Measurements from ENCODE around the gene MZT1. TPM values are rescaled to one million over a fixed set of nuclear protein-coding genes. Genes with fewer than 3 reads are reported as not detected.
"Not testable (repeated sequence)": the region's sequence is repeated elsewhere in the genome, so short reads cannot be mapped to it uniquely, and the experiment has no call there.

MZT1 gene
- total RNA-seq, 4 donors from 2014 or later = 3.9 to 11.2 (median 7.3) TPM

DNA sequence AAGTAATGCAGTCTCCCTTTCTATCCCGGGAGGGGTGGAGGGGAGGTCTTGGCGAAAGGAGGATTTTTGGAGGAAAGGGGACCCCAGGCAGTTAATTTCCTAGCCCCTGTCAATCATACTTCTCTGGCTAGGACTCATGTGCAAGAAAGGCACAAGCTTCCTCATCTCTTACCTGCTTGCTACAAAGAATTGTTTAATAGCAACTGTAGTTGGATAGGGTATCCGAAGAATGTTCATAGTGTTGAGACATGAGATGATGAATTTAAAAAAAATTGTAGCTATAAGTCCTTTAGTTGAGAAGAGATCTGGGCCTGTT lies 819 bp upstream of the MZT1 start:
- no peaks in the 10 kb centered on the region for H3K27me3 ChIP-seq
- H3K36me3 ChIP-seq = no peaks in the 10 kb centered on the region
- intact Hi-C loops (cut with DNase I) = no loop called here
- no peak for DNase-seq
- peaks cover 4 to 5% of the 10 kb centered on the region in 2 donors for H3K4me1 ChIP-seq
- no peak overlapping the region for H3K27ac ChIP-seq
- WGBS, 2 donors = 6 to 8% methylated on average over 3 of the region's 3 CpGs
- H3K4me3 ChIP-seq (replicated peaks in 1 of 3) = peak overlapping the region; percentile 25 to 81 (median 76)
- H3K9me3 ChIP-seq = no peaks in the 10 kb centered on the region
- no peak for TF ChIP-seq POLR2A (IDR thresholded peaks at IDR 0.05)
- TF ChIP-seq, protein P1, sequence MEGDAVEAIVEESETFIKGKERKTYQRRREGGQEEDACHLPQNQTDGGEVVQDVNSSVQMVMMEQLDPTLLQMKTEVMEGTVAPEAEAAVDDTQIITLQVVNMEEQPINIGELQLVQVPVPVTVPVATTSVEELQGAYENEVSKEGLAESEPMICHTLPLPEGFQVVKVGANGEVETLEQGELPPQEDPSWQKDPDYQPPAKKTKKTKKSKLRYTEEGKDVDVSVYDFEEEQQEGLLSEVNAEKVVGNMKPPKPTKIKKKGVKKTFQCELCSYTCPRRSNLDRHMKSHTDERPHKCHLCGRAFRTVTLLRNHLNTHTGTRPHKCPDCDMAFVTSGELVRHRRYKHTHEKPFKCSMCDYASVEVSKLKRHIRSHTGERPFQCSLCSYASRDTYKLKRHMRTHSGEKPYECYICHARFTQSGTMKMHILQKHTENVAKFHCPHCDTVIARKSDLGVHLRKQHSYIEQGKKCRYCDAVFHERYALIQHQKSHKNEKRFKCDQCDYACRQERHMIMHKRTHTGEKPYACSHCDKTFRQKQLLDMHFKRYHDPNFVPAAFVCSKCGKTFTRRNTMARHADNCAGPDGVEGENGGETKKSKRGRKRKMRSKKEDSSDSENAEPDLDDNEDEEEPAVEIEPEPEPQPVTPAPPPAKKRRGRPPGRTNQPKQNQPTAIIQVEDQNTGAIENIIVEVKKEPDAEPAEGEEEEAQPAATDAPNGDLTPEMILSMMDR (IDR thresholded peaks at IDR 0.05) = no peak

DNA sequence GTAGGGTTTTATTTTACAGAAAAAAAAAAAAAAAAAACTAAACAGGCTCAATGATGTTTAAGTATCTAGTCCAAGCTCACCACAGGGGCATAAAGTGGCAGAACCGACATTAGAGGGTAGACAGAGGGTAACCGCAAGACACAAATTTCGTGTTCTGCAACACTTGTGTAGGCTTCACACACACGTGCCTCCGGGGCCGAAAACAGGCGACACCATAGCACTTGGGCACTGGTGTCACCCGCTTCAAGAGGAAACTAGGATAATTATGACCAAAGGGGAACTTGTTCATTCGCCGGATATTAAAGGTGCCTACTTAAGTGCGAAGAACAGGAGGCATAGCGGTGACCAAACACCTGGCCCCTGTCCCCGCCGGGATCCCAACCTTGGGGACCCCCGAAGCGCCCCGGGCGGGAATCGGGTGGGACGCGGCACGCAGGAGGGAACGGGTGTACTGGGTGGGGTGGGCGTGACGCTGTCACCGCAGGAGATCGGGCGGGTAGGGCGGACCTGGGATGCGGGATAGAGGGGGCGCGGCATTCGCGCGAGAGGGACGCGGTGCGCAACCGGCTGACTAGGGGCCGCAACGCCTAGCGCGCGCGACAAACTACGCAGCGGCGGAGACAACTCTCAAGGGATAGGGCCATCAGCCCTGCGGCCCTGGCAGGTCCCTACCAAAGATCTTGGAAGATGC lies 558 bp downstream of the MZT1 start:
- DNase-seq = peak; percentile 23 to 50
- H3K36me3 ChIP-seq = no peaks in the 10 kb centered on the region
- H3K27ac ChIP-seq = no peak overlapping the region
- H3K9me3 ChIP-seq = no peaks in the 10 kb centered on the region
- intact Hi-C loops (cut with DNase I) = no loop called here
- H3K4me1 ChIP-seq = peaks cover 4 to 5% of the 10 kb centered on the region in 2 donors
- TF ChIP-seq POLR2A (IDR thresholded peaks at IDR 0.05) = no peak
- H3K27me3 ChIP-seq = no peaks in the 10 kb centered on the region
- peak overlapping the region; percentile 25 to 76 (median 76) for H3K4me3 ChIP-seq (replicated peaks in 1 of 3)
- WGBS, 2 donors = 1 to 3% methylated on average over 15 to 41 of the region's 49 CpGs

DNA sequence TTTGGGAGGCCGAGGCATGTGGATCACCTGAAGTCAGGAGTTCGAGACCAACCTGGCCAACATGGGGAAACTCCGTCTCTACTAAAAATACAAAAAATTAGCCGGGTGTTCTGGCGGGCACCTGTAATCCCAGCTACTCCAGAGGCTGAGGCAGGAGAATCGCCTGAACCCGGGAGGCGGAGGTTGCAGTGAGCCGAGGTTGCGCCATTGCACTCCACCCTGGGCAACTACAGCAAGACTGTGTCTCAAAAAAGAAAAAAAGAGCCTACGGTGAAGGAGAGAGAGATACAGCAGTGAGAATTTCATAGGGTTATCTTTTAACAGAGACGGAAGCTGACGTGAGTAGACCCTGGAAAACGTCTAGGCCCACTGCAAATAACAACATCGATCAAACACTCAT lies 1.2 kb downstream of the MZT1 start:
- H3K4me3 ChIP-seq (replicated peaks in 1 of 3); H3K27ac ChIP-seq; DNase-seq; H3K9me3 ChIP-seq; H3K4me1 ChIP-seq; H3K27me3 ChIP-seq; H3K36me3 ChIP-seq; intact Hi-C loops (cut with DNase I): not testable (repeated sequence)
- 91 to 93% methylated on average over 15 of the region's 15 CpGs for WGBS, 2 donors

DNA sequence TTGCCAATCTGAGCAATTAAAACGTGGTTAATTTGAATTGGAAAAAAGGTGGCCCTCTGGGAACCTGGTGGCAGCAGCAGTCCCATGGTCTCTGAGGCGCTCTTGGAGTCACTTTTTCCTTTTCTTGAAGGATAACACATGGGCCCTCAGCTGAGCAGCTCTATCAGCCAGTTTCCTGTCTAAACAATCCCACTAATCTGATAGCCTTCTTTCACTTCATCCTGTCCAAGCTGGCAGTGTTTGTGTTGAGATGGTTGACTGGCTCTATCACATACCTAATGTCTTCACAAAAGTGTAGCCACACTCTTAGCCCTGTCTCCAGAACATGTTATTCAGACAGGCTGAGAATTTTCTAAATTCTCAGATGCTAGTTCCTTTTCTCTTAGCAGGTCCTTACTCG lies 10.7 kb downstream of the MZT1 start:
- TF ChIP-seq POLR2A (IDR thresholded peaks at IDR 0.05) = no peak
- TF ChIP-seq, protein P1 (IDR thresholded peaks at IDR 0.05) = no peak
- 41 to 54% methylated on average over 3 of the region's 3 CpGs for WGBS, 2 donors
- H3K27ac ChIP-seq = no peak overlapping the region
- intact Hi-C loops (cut with DNase I) = no loop called here
- no peaks in the 10 kb centered on the region for H3K36me3 ChIP-seq
- H3K27me3 ChIP-seq = no peaks in the 10 kb centered on the region
- no peak overlapping the region for H3K4me3 ChIP-seq (replicated peaks in 1 of 3)
- no peaks in the 10 kb centered on the region for H3K9me3 ChIP-seq
- no peaks in the 10 kb centered on the region for H3K4me1 ChIP-seq
- DNase-seq = peak in 1 of 2 donors; percentile 37

DNA sequence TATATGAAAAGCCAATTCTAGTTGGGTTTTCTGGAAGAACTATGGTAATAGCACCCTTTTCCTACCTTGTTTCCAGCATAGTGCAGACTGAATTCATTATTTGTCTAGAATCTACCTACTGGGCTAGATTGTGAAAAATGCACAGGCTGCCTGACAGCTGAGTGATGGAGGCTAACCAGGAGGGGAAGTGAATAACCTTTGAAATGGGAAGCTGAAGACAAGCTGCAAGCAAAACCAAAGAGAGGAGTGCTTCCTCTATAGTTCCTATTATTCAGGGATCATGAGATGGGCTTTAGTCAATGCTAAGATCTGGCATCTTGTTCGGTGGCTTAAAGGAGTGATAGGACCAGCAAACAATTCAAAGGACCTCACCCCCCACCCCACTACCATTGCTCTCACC lies 26.9 kb downstream of the MZT1 start:
- Histone ChIP-seq H3K36me3 (no peaks in the 10 kb centered on the region), H3K27me3 (no peaks in the 10 kb centered on the region), H3K9me3 (no peaks in the 10 kb centered on the region), H3K4me3 (replicated peaks in 1 of 3) (no peak overlapping the region), H3K27ac (no peak overlapping the region), H3K4me1 (no peaks in the 10 kb centered on the region)
- intact Hi-C loops (cut with DNase I) = no loop called here
- DNase-seq = no peak
- no peak for TF ChIP-seq POLR2A (IDR thresholded peaks at IDR 0.05)
- TF ChIP-seq, protein P1 (IDR thresholded peaks at IDR 0.05) = no peak
- 47 to 50% methylated on average over 1 of the region's 1 CpG for WGBS, 2 donors

DNA sequence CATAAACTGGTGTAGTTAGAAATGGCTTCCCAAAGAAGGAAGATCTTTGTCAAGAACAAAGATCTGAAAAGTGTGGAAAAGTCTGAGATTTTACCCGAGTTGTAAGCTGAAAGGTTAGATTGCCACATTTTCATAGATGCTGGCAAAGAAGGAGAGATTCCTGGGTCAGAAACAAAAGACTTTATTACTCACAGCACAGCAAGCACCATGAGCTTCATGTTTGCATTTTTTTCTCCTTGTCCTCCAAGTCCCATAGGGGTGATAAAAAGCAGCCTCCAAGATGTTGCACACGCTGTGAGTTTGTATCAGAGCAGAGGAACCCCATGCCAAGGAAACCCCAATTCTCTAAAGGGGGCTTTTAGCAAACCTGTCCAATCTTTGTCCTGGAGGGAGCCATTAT lies 29.3 kb downstream of the MZT1 start:
- H3K27ac ChIP-seq = no peak overlapping the region
- H3K4me1 ChIP-seq = no peaks in the 10 kb centered on the region
- no peak for TF ChIP-seq POLR2A (IDR thresholded peaks at IDR 0.05)
- TF ChIP-seq, protein P1 (IDR thresholded peaks at IDR 0.05) = no peak
- WGBS, 2 donors = 72 to 92% methylated on average over 2 of the region's 2 CpGs
- H3K9me3 ChIP-seq = no peaks in the 10 kb centered on the region
- intact Hi-C loops (cut with DNase I) = no loop called here
- DNase-seq = no peak
- H3K27me3 ChIP-seq = no peaks in the 10 kb centered on the region
- no peaks in the 10 kb centered on the region for H3K36me3 ChIP-seq
- no peak overlapping the region for H3K4me3 ChIP-seq (replicated peaks in 1 of 3)

Data from thyroid gland (tissue), 4 donors.